HG03139 (cell line): Measurements from ENCODE around the gene SOX9.

ENCODE experiments used
- ATAC-seq: cut with Tn5 transposase; IDR thresholded peaks from one replicate; pipeline ENCODE4 v1.9.1; 2021; ENCODE audit not compliant: unreplicated experiment

The SOX9 gene

GRCh38 chr17:72120642-72121163, at the start of gene SOX9:
Gene SOX9, plus strand, starts transcription at chr17:72121020. Its CDS starts 372 bp downstream, at chr17:72121392.
- ATAC-seq, result peak; percentile 74

- ATAC-seq, result no peak
Observed at GRCh38 chr17:72071330-72071729, 49.5 kb upstream of the SOX9 start.

GRCh38 chr17:72075995-72076677, 44.7 kb upstream of the SOX9 start:
- ATAC-seq, result no peak

- no peak for ATAC-seq
Observed at GRCh38 chr17:72076678-72077030, 44.2 kb upstream of the SOX9 start.

- no peak for ATAC-seq
Observed at GRCh38 chr17:72077326-72077960, 43.4 kb upstream of the SOX9 start.

- no peak for ATAC-seq
Observed at GRCh38 chr17:72079700-72080099, 41.1 kb upstream of the SOX9 start.

- no peak for ATAC-seq
Observed at GRCh38 chr17:72087876-72088275, 32.9 kb upstream of the SOX9 start.

GRCh38 chr17:72089453-72089987, 31.3 kb upstream of the SOX9 start:
- ATAC-seq, result no peak

- ATAC-seq, result no peak
Observed at GRCh38 chr17:72090108-72090507, 30.7 kb upstream of the SOX9 start.

GRCh38 chr17:72092710-72093322, 28.0 kb upstream of the SOX9 start:
- ATAC-seq, result no peak

GRCh38 chr17:72093707-72094106, 27.1 kb upstream of the SOX9 start:
- no peak for ATAC-seq

GRCh38 chr17:72095316-72095715, 25.5 kb upstream of the SOX9 start:
- ATAC-seq, result no peak

- ATAC-seq, result no peak
Observed at GRCh38 chr17:72097144-72097543, 23.7 kb upstream of the SOX9 start.

GRCh38 chr17:72099919-72100318, 20.9 kb upstream of the SOX9 start:
- ATAC-seq, result no peak

- ATAC-seq, result no peak
Observed at GRCh38 chr17:72100470-72100869, 20.4 kb upstream of the SOX9 start.

GRCh38 chr17:72101526-72101925, 19.3 kb upstream of the SOX9 start:
- no peak for ATAC-seq

- no peak for ATAC-seq
Observed at GRCh38 chr17:72102366-72102765, 18.5 kb upstream of the SOX9 start.

GRCh38 chr17:72104164-72104862, 16.5 kb upstream of the SOX9 start:
- ATAC-seq, result no peak

GRCh38 chr17:72104863-72105234, 16.0 kb upstream of the SOX9 start:
- ATAC-seq, result no peak

- no peak for ATAC-seq
Observed at GRCh38 chr17:72107100-72107499, 13.7 kb upstream of the SOX9 start.

- no peak for ATAC-seq
Observed at GRCh38 chr17:72110231-72110941, 10.4 kb upstream of the SOX9 start.
